Measurements from ENCODE around the gene ARL5C.

GRCh38 chr17:39134878-39135277, 31.1 kb downstream of the ARL5C start:
- TF ChIP-seq JUND (IDR thresholded peaks at IDR 0.05) (no peak), CTCF (IDR thresholded peaks at IDR 0.05; ENCODE audit: low read depth, low read length, missing input control) (no peak), EGR1 (IDR thresholded peaks at IDR 0.05; ENCODE audit: low read depth in 2 of 2) (no peak), REST (IDR thresholded peaks at IDR 0.05) (no peak), NR2F2 (IDR thresholded peaks at IDR 0.05) (no peak), TAF1 (conservative IDR thresholded peaks at IDR 0.05) (no peak), ATF3 (IDR thresholded peaks at IDR 0.05) (no peak), FOXA1 (IDR thresholded peaks at IDR 0.05) (no peak), YY1 (IDR thresholded peaks at IDR 0.05) (no peak), MAX (IDR thresholded peaks at IDR 0.05) (no peak), RAD21 (IDR thresholded peaks at IDR 0.05) (no peak)

All from liver (tissue), 3 donors.